Measurements from ENCODE around the gene JCHAIN.
"Not testable (repeated sequence)": the region's sequence is repeated elsewhere in the genome, so short reads cannot be mapped to it uniquely, and the experiment has no call there.

The JCHAIN gene

DNA sequence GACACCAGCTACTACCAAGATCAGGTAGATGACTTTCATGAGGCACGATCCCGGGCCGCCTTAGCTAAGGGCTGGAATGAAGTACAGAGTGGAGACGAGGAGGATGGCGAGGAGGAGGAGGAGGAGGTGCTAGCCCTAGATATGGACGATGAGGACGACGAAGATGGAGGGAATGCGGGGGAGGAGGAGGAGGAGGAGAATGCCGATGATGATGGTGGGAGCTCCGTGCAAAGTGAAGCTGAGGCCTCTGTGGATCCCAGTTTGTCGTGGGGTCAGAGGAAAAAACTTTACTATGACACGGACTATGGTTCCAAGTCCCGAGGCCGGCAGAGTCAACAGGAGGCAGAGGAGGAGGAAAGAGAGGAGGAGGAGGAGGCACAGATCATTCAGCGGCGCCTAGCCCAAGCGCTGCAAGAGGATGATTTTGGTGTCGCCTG lies 22.5 kb upstream of the JCHAIN start:
- TF ChIP-seq, protein P1, sequence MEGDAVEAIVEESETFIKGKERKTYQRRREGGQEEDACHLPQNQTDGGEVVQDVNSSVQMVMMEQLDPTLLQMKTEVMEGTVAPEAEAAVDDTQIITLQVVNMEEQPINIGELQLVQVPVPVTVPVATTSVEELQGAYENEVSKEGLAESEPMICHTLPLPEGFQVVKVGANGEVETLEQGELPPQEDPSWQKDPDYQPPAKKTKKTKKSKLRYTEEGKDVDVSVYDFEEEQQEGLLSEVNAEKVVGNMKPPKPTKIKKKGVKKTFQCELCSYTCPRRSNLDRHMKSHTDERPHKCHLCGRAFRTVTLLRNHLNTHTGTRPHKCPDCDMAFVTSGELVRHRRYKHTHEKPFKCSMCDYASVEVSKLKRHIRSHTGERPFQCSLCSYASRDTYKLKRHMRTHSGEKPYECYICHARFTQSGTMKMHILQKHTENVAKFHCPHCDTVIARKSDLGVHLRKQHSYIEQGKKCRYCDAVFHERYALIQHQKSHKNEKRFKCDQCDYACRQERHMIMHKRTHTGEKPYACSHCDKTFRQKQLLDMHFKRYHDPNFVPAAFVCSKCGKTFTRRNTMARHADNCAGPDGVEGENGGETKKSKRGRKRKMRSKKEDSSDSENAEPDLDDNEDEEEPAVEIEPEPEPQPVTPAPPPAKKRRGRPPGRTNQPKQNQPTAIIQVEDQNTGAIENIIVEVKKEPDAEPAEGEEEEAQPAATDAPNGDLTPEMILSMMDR (IDR thresholded peaks at IDR 0.05; ENCODE audit: control insufficient read depth, extremely low read depth, insufficient read depth): no peak
- DNase-seq (ENCODE audit: low read depth): no peak

GRCh38 chr4:70687821-70688794 lies 21.8 kb upstream of the JCHAIN start, which contains the start of gene UTP3:
UTP3 (plus strand) TSS chr4:70688532; CDS start chr4:70688678, 146 bp downstream.
- peak within 1 kb of the TSS; percentile 91 for H3K4me3 ChIP-seq (ENCODE audit: low read depth, low read length)
- peak; percentile 99 for DNase-seq (ENCODE audit: low read depth)
- TF ChIP-seq, protein P1 (IDR thresholded peaks at IDR 0.05; ENCODE audit: control insufficient read depth, extremely low read depth, insufficient read depth): peak; percentile 96

More for the DNA sequence above, 22.5 kb upstream of the JCHAIN start:
- H3K4me3 ChIP-seq (ENCODE audit: low read depth, low read length): peak overlapping the region; percentile 91

GRCh38 chr4:70687392-70687791 lies 21.1 kb upstream of the JCHAIN start:
- no peak for DNase-seq (ENCODE audit: low read depth)
- TF ChIP-seq, protein P1 (IDR thresholded peaks at IDR 0.05; ENCODE audit: control insufficient read depth, extremely low read depth, insufficient read depth): no peak
- peak overlapping the region; percentile 91 for H3K4me3 ChIP-seq (ENCODE audit: low read depth, low read length)

DNA sequence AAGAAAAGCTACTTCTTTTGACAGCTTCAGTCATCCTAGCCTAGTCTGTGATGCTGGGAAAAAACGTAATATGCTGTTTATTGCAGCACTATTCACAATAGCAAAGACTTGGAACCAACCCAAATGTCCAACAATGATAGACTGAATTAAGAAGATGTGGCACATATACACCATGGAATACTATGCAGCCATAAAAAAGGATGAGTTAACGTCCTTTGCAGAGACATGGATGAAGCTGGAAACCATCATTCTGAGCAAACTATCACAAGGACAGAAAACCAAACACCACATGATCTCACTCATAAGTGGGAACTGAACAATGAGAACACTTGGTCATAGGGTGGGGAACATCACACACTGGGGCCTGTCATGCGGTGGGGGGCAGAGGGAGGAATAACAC lies 15.8 kb upstream of the JCHAIN start:
- H3K4me3 ChIP-seq (ENCODE audit: low read depth, low read length); DNase-seq (ENCODE audit: low read depth): not testable (repeated sequence)

DNA sequence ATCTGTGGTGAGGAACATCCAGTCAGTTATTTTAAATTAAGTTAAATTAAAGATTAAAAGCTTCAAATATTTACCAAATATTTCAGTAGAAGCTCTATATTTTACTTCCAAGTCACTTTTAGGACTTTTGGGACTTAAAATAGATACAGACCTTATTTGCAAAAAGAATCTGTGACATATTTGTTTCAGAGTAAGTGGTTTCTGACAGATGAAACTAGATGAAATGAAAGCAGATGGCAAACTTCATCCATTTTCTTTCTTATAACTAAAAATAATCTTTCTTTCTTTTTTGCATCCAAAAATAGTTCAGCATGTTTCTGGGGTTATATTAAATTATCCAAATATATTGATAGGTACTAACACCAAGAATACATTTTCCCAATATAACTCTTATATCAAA lies 15.4 kb upstream of the JCHAIN start:
- TF ChIP-seq, protein P1 (IDR thresholded peaks at IDR 0.05; ENCODE audit: control insufficient read depth, extremely low read depth, insufficient read depth): no peak
- no peak for DNase-seq (ENCODE audit: low read depth)
- no peak overlapping the region for H3K4me3 ChIP-seq (ENCODE audit: low read depth, low read length)

GRCh38 chr4:70680934-70681333 lies 14.6 kb upstream of the JCHAIN start:
- TF ChIP-seq, protein P1 (IDR thresholded peaks at IDR 0.05; ENCODE audit: control insufficient read depth, extremely low read depth, insufficient read depth): no peak
- DNase-seq (ENCODE audit: low read depth): no peak
- H3K4me3 ChIP-seq (ENCODE audit: low read depth, low read length): no peak overlapping the region

GRCh38 chr4:70678383-70678999 lies 12.2 kb upstream of the JCHAIN start:
- H3K4me3 ChIP-seq (ENCODE audit: low read depth, low read length): no peak overlapping the region
- TF ChIP-seq, protein P1 (IDR thresholded peaks at IDR 0.05; ENCODE audit: control insufficient read depth, extremely low read depth, insufficient read depth): no peak

More at GRCh38 chr4:70678383-70678999, 12.2 kb upstream of the JCHAIN start:
- DNase-seq (ENCODE audit: low read depth): no peak
